Fibroblast of skin of abdomen (primary cell): Measurements from ENCODE around the gene KISS1.
A peak's percentile ranks its signal among the peaks of the same experiment; 100 is the strongest.

Experiments
- DNase-seq: peaks from one replicate; pipeline ENCODE4 v3.0.0-alpha.2; 2013

Gene KISS1

GRCh38 chr1:204154568-204155255 lies 41.6 kb downstream of the KISS1 start:
- no peak for DNase-seq

GRCh38 chr1:204153667-204154066 lies 42.6 kb downstream of the KISS1 start:
- DNase-seq = no peak

GRCh38 chr1:204152310-204153044 lies 43.8 kb downstream of the KISS1 start:
- DNase-seq = no peak

- peak; percentile 64 for DNase-seq
These were observed 44.6 kb downstream of the KISS1 start, which contains the start of gene ETNK2 for GRCh38 chr1:204151552-204152309. Gene ETNK2 (minus strand): TSS chr1:204152044. CDS start chr1:204151852, 192 bp downstream.

- no peak for DNase-seq
These were observed 45.4 kb downstream of the KISS1 start for GRCh38 chr1:204150702-204151551.

- no peak for DNase-seq
These were observed 46.4 kb downstream of the KISS1 start for GRCh38 chr1:204149635-204150565.

- DNase-seq = no peak
These were observed 47.2 kb downstream of the KISS1 start for GRCh38 chr1:204149107-204149506.

- DNase-seq = no peak
These were observed 48.6 kb downstream of the KISS1 start for GRCh38 chr1:204147406-204148383.

GRCh38 chr1:204146965-204147364 lies 49.3 kb downstream of the KISS1 start:
- DNase-seq = no peak

GRCh38 chr1:204146309-204146708 lies 50.0 kb downstream of the KISS1 start:
- no peak for DNase-seq

- no peak for DNase-seq
These were observed 51.2 kb downstream of the KISS1 start for GRCh38 chr1:204145033-204145504.

- DNase-seq = no peak
These were observed 52.8 kb downstream of the KISS1 start for GRCh38 chr1:204143276-204144041.

GRCh38 chr1:204142032-204142974 lies 54.0 kb downstream of the KISS1 start:
- no peak for DNase-seq

GRCh38 chr1:204141131-204141530 lies 55.2 kb downstream of the KISS1 start:
- no peak for DNase-seq
